ENCODE data around the gene EPHA10. TPM values are rescaled to one million over a fixed set of nuclear protein-coding genes. Genes with fewer than 3 reads are reported as not detected.

The EPHA10 gene
- total RNA-seq, result under 0.01 TPM in 1 of 2 replicates, not detected in the other

- no peak for DNase-seq (ENCODE audit: low read depth)
- no peak within 1 kb of the TSS for H3K4me3 ChIP-seq (ENCODE audit: low read depth, low read length)
- TF ChIP-seq, protein P1, sequence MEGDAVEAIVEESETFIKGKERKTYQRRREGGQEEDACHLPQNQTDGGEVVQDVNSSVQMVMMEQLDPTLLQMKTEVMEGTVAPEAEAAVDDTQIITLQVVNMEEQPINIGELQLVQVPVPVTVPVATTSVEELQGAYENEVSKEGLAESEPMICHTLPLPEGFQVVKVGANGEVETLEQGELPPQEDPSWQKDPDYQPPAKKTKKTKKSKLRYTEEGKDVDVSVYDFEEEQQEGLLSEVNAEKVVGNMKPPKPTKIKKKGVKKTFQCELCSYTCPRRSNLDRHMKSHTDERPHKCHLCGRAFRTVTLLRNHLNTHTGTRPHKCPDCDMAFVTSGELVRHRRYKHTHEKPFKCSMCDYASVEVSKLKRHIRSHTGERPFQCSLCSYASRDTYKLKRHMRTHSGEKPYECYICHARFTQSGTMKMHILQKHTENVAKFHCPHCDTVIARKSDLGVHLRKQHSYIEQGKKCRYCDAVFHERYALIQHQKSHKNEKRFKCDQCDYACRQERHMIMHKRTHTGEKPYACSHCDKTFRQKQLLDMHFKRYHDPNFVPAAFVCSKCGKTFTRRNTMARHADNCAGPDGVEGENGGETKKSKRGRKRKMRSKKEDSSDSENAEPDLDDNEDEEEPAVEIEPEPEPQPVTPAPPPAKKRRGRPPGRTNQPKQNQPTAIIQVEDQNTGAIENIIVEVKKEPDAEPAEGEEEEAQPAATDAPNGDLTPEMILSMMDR (IDR thresholded peaks at IDR 0.05; ENCODE audit: insufficient read depth, low read depth, low read length), result no peak
Measured at GRCh38 chr1:37764888-37765441, at the start of gene EPHA10. EPHA10 (minus strand) TSS chr1:37765120; CDS start chr1:37765066, 54 bp downstream.

GRCh38 chr1:37814252-37814651 is 49.3 kb upstream of the EPHA10 start:
- TF ChIP-seq, protein P1 (IDR thresholded peaks at IDR 0.05; ENCODE audit: insufficient read depth, low read depth, low read length), result no peak
- H3K4me3 ChIP-seq (ENCODE audit: low read depth, low read length), result no peak overlapping the region
- DNase-seq (ENCODE audit: low read depth), result no peak

GRCh38 chr1:37813529-37814145 is 48.7 kb upstream of the EPHA10 start:
- TF ChIP-seq, protein P1 (IDR thresholded peaks at IDR 0.05; ENCODE audit: insufficient read depth, low read depth, low read length), result no peak
- H3K4me3 ChIP-seq (ENCODE audit: low read depth, low read length), result no peak overlapping the region
- no peak for DNase-seq (ENCODE audit: low read depth)

DNA sequence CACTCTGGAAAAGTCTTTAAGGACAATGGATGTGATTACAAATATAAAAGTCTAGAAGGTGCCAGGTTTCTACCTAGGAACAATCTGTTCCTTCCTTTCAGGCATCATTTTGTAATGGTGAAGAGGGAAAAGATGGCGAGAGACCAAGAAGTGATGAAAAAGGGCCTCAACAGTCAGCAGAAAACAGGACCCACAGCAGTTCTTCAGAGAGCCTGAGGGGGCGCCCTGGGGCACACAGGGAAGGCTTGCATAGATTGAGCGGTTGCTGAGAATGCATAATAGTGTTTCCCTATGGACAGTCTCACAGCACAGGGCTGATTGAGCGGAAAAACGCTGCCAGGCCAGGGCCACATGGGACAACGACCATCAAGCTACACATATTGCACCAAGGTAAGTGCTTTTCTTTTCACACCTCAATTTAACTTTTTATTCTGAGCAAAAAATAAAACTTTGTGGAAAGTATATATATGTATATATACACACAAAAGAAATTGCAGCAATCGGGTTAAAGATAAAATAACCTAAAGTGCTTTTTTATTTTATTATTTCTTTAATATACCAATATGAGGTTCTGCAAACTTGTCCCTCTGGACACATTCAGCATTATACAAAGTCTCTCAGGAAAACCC is 46.2 kb upstream of the EPHA10 start:
- DNase-seq (ENCODE audit: low read depth), result peak; percentile 77
- no peak overlapping the region for H3K4me3 ChIP-seq (ENCODE audit: low read depth, low read length)
- TF ChIP-seq, protein P1 (IDR thresholded peaks at IDR 0.05; ENCODE audit: insufficient read depth, low read depth, low read length), result peak; percentile 98

DNA sequence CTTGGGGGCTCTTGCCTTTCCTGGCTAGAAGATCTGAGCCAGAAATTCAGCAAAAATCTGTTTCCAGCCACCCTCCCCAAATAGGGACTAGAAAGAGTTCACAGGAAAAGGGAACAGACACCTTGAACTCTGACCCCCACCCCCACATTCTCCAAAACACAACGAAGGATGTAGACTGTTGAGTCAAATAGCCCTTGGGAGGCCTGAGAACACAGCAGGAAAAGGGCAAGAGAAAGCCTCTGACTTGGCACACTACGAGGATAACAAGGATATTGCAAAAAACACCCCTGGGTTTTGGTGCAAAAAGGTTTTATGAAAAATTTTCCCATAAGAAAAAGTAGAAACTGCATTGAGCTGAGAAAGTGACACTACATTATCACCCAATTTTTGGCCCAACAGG is 45.0 kb upstream of the EPHA10 start:
- TF ChIP-seq, protein P1 (IDR thresholded peaks at IDR 0.05; ENCODE audit: insufficient read depth, low read depth, low read length), result no peak
- no peak overlapping the region for H3K4me3 ChIP-seq (ENCODE audit: low read depth, low read length)
- DNase-seq (ENCODE audit: low read depth), result no peak

GRCh38 chr1:37808369-37809319 is 43.7 kb upstream of the EPHA10 start:
- DNase-seq (ENCODE audit: low read depth), result peak; percentile 85
- H3K4me3 ChIP-seq (ENCODE audit: low read depth, low read length), result peak overlapping the region; percentile 85
- TF ChIP-seq, protein P1 (IDR thresholded peaks at IDR 0.05; ENCODE audit: insufficient read depth, low read depth, low read length), result no peak
